ENCODE results near the gene TMEM223. TPM values are rescaled to one million over a fixed set of nuclear protein-coding genes. Genes with fewer than 3 reads are reported as not detected.

The TMEM223 gene
- total RNA-seq, 1 donor from 2014 or later = 92.5 TPM

- H3K4me3 ChIP-seq = peak overlapping the region; percentile 79 to 95
- H3K27me3 ChIP-seq = no peaks in the 10 kb centered on the region
- H3K27ac ChIP-seq = peak overlapping the region; percentile 83 to 85
- no peaks in the 10 kb centered on the region for H3K9me3 ChIP-seq
- H3K4me1 ChIP-seq = peaks cover 8 to 21% of the 10 kb centered on the region in 2 donors
- TF ChIP-seq CTCF (IDR thresholded peaks at IDR 0.05) = no peak
- H3K36me3 ChIP-seq = peaks cover 47 to 59% of the 10 kb centered on the region in 2 donors
- peak in 1 of 2 donors; percentile 72 for DNase-seq (ENCODE audit: low spot score in 2 of 2)
- intact Hi-C loops (cut with DNase I) = no loop called here
Observed at GRCh38 chr11:62792202-62792575, 383 bp upstream of the TMEM223 start.

- H3K27me3 ChIP-seq = no peaks in the 10 kb centered on the region
- no peaks in the 10 kb centered on the region for H3K9me3 ChIP-seq
- no peak overlapping the region for H3K27ac ChIP-seq
- intact Hi-C loops (cut with DNase I) = no loop called here
- H3K4me3 ChIP-seq = no peak overlapping the region
- no peak for TF ChIP-seq CTCF (IDR thresholded peaks at IDR 0.05)
- peaks cover 8 to 29% of the 10 kb centered on the region in 2 donors for H3K4me1 ChIP-seq
- no peak for DNase-seq (ENCODE audit: low spot score in 2 of 2)
- H3K36me3 ChIP-seq = peaks cover 22 to 33% of the 10 kb centered on the region in 2 donors
Observed at GRCh38 chr11:62789576-62789975, 2.2 kb downstream of the TMEM223 start.

GRCh38 chr11:62788991-62789390 lies 2.8 kb downstream of the TMEM223 start:
- intact Hi-C loops (cut with DNase I) = no loop called here
- no peak for DNase-seq (ENCODE audit: low spot score in 2 of 2)
- H3K36me3 ChIP-seq = peaks cover 16 to 27% of the 10 kb centered on the region in 2 donors
- H3K9me3 ChIP-seq = no peaks in the 10 kb centered on the region
- peaks cover 8 to 29% of the 10 kb centered on the region in 2 donors for H3K4me1 ChIP-seq
- peak overlapping the region in 1 of 2 donors; percentile 94 for H3K4me3 ChIP-seq
- H3K27ac ChIP-seq = no peak overlapping the region
- no peaks in the 10 kb centered on the region for H3K27me3 ChIP-seq
- TF ChIP-seq CTCF (IDR thresholded peaks at IDR 0.05) = no peak

- intact Hi-C loops (cut with DNase I) = loop anchor here (1.0 kb wide), 2 partner anchors 18 to 59 kb away; partner anchors contain the start of genes NXF1 and TTC9C
- Histone ChIP-seq H3K9me3 (no peaks in the 10 kb centered on the region), H3K4me3 (peak within 1 kb of the TSS; percentile 78 to 94), H3K27me3 (no peaks in the 10 kb centered on the region), H3K27ac (peak within 1 kb of the TSS; percentile 86 to 97), H3K36me3 (peaks cover 5 to 21% of the 10 kb centered on the region in 2 donors), H3K4me1 (peaks cover 4 to 25% of the 10 kb centered on the region in 2 donors)
- DNase-seq (ENCODE audit: low spot score in 2 of 2) = peak; percentile 96 to 100
- TF ChIP-seq CTCF (IDR thresholded peaks at IDR 0.05) = peak; percentile 59 to 75 (median 62)
Observed at GRCh38 chr11:62787005-62787759, 4.6 kb downstream of the TMEM223 start, which contains the start of gene TMEM179B. Gene TMEM179B, plus strand, starts transcription at chr11:62787402. Its CDS starts 30 bp downstream, at chr11:62787432.

DNA sequence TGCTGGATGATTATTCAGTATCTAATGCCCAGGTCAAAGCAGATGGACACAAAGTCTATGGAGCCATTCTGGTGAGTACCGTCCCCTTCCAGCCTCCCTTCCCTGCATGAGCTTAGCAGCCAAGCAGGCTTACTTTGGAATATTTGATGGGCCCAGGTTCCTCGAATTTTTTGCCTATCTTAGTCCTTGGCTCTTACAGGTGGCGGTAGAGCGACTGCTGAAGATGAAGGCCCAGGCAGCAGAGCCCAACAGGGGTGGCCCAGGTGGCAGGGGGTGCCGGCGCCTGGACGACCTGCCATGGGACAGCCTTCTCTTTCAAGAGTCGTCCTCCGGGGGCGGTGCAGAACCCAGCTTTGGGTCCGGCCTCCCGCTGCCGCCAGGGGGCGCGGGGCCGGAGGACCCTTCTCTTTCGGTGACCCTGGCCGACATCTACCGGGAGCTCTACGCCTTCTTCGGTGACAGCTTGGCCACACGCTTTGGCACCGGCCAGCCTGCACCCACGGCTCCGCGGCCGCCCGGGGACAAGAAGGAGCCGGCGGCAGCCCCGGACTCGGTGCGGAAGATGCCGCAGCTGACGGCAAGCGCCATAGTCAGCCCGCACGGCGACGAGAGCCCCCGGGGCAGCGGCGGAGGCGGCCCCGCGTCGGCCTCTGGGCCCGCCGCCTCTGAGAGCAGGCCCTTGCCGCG lies 5.3 kb downstream of the TMEM223 start:
- TF ChIP-seq CTCF (IDR thresholded peaks at IDR 0.05) = peak; percentile 94 to 99 (median 97)
- peak; percentile 51 to 95 for DNase-seq (ENCODE audit: low spot score in 2 of 2)
- H3K9me3 ChIP-seq = no peaks in the 10 kb centered on the region
- H3K4me3 ChIP-seq = peak overlapping the region; percentile 78 to 94
- peaks cover 5 to 23% of the 10 kb centered on the region in 2 donors for H3K36me3 ChIP-seq
- H3K4me1 ChIP-seq = peaks cover 4 to 24% of the 10 kb centered on the region in 2 donors
- intact Hi-C loops (cut with DNase I) = loop anchor here (1.0 kb wide), 5 partner anchors 15 to 76 kb away; partner anchors contain the start of genes NXF1, STX5, TAF6L and TEX54
- H3K27ac ChIP-seq = peak overlapping the region; percentile 86 to 97
- H3K27me3 ChIP-seq = no peaks in the 10 kb centered on the region

All from ascending aorta (tissue), 2 donors.